SK-N-MC (cell line): ENCODE results near the gene SNHG17.
"Not testable (repeated sequence)": the region's sequence is repeated elsewhere in the genome, so short reads cannot be mapped to it uniquely, and the experiment has no call there.

Source experiments
- EZH2 ChIP-seq: fragments of 200-600 bp; sonication (generic); IDR thresholded peaks from one replicate; pipeline ENCODE4 v1.6.1; 2017; ENCODE audit warnings: antibody characterized with exemption
- FOXP2 ChIP-seq: optimal IDR thresholded peaks from 2 replicates; pipeline ENCODE3; 2011; ENCODE audit warnings: mild to moderate bottlenecking, moderate library complexity; ENCODE audit not compliant: insufficient read depth; ENCODE audit errors: extremely low read length, control extremely low read depth

- not testable (repeated sequence) for TF ChIP-seq EZH2, FOXP2
Observed at GRCh38 chr20:38432870-38433269, 2.3 kb downstream of the SNHG17 start.
